ENCODE measurements around the gene ANO9. TPM values are rescaled to one million over a fixed set of nuclear protein-coding genes. Genes with fewer than 3 reads are reported as not detected.
"Not testable (repeated sequence)": the region's sequence is repeated elsewhere in the genome, so short reads cannot be mapped to it uniquely, and the experiment has no call there.

Gene ANO9
- total RNA-seq, 1 donor from 2014 or later, result 21.6 TPM

GRCh38 chr11:415640-416041 is 26.2 kb downstream of the ANO9 start:
- Histone ChIP-seq H3K27ac (peak overlapping the region; percentile 94), H3K27me3 (ENCODE audit: low read depth) (no peaks in the 10 kb centered on the region), H3K4me1 (peaks cover 38% of the 10 kb centered on the region), H3K9me3 (no peaks in the 10 kb centered on the region), H3K4me3 (peak overlapping the region; percentile 74), H3K36me3 (no peaks in the 10 kb centered on the region)
- intact Hi-C loops (cut with DNase I), result no loop called here
- DNase-seq (peak; percentile 43), ATAC-seq (no peak)
- TF ChIP-seq CTCF (IDR thresholded peaks at IDR 0.05), result no peak

GRCh38 chr11:414318-414857 is 27.4 kb downstream of the ANO9 start:
- H3K9me3 ChIP-seq, result no peaks in the 10 kb centered on the region
- peaks cover 38% of the 10 kb centered on the region for H3K4me1 ChIP-seq
- DNase-seq, result no peak

GRCh38 chr11:413120-414081 is 28.4 kb downstream of the ANO9 start:
- H3K4me1 ChIP-seq, result peaks cover 38% of the 10 kb centered on the region
- H3K27me3 ChIP-seq (ENCODE audit: low read depth), result no peaks in the 10 kb centered on the region
- DNase-seq (peak; percentile 46), ATAC-seq (no peak)
- H3K4me3 ChIP-seq, result peak overlapping the region; percentile 27
- no peak for TF ChIP-seq CTCF (IDR thresholded peaks at IDR 0.05)
- H3K27ac ChIP-seq, result no peak overlapping the region
- no peaks in the 10 kb centered on the region for H3K9me3 ChIP-seq
- intact Hi-C loops (cut with DNase I), result no loop called here
- no peaks in the 10 kb centered on the region for H3K36me3 ChIP-seq

More at GRCh38 chr11:414318-414857, 27.4 kb downstream of the ANO9 start:
- peak overlapping the region; percentile 76 for H3K27ac ChIP-seq
- H3K27me3 ChIP-seq (ENCODE audit: low read depth), result no peaks in the 10 kb centered on the region
- intact Hi-C loops (cut with DNase I), result no loop called here
- no peak for ATAC-seq
- TF ChIP-seq CTCF (IDR thresholded peaks at IDR 0.05), result no peak
- no peaks in the 10 kb centered on the region for H3K36me3 ChIP-seq
- peak overlapping the region; percentile 60 for H3K4me3 ChIP-seq

- Histone ChIP-seq H3K4me1 (peaks cover 34% of the 10 kb centered on the region), H3K4me3 (peak overlapping the region; percentile 27), H3K27ac (no peak overlapping the region), H3K9me3 (no peaks in the 10 kb centered on the region), H3K36me3 (no peaks in the 10 kb centered on the region), H3K27me3 (ENCODE audit: low read depth) (no peaks in the 10 kb centered on the region)
- ATAC-seq (no peak), DNase-seq (peak; percentile 44)
- TF ChIP-seq CTCF (IDR thresholded peaks at IDR 0.05), result no peak
- intact Hi-C loops (cut with DNase I), result no loop called here
Observed at GRCh38 chr11:412641-413119, 29.1 kb downstream of the ANO9 start.

GRCh38 chr11:411520-411919 is 30.3 kb downstream of the ANO9 start:
- H3K4me3 ChIP-seq; H3K9me3 ChIP-seq; intact Hi-C loops (cut with DNase I); H3K27ac ChIP-seq; H3K36me3 ChIP-seq; ATAC-seq; H3K27me3 ChIP-seq (ENCODE audit: low read depth): not testable (repeated sequence)
- peak; percentile 24 for DNase-seq
- peaks cover 33% of the 10 kb centered on the region for H3K4me1 ChIP-seq

- H3K4me1 ChIP-seq, result peaks cover 33% of the 10 kb centered on the region
- H3K27me3 ChIP-seq (ENCODE audit: low read depth); H3K9me3 ChIP-seq; H3K36me3 ChIP-seq; H3K4me3 ChIP-seq; H3K27ac ChIP-seq; ATAC-seq; intact Hi-C loops (cut with DNase I): not testable (repeated sequence)
- peak; percentile 12 for DNase-seq
Observed at GRCh38 chr11:410711-411110, 31.1 kb downstream of the ANO9 start.
